Liver (tissue), 9 donors: Measurements from ENCODE around the gene TMEM120B. TPM values are rescaled to one million over a fixed set of nuclear protein-coding genes. Genes with fewer than 3 reads are reported as not detected.
A peak's percentile ranks its signal among the peaks of the same experiment; 100 is the strongest.
"Not testable (repeated sequence)": the region's sequence is repeated elsewhere in the genome, so short reads cannot be mapped to it uniquely, and the experiment has no call there.

ENCODE experiments used
- DNase-seq: peaks from one replicate; pipeline ENCODE4 v3.0.0-alpha.2; 2017; ENCODE audit warnings: low spot score
- H3K27ac ChIP-seq, 2 donors: one replicate each; pipeline ENCODE4 v1.7.0; 2013; ENCODE audit warnings: inconsistent platforms in 2 of 2, low read length in 2 of 2, control low read depth in 1 of 2, low read depth in 1 of 2, mild to moderate bottlenecking in 1 of 2
- H3K27me3 ChIP-seq, 4 donors: one replicate each; pipeline versions ENCODE4 v1.6.1 to v1.7.0; 2013; ENCODE audit warnings: low read length in 3 of 4, inconsistent platforms in 1 of 4, mild to moderate bottlenecking in 1 of 4, moderate library complexity in 1 of 4; ENCODE audit not compliant: control insufficient read depth in 4 of 4, insufficient read depth in 4 of 4
- H3K36me3 ChIP-seq, 4 donors: one replicate each; pipeline versions ENCODE4 v1.6.1 to v1.7.0; 2013; ENCODE audit warnings: low read length in 3 of 4, mild to moderate bottlenecking in 3 of 4, low read depth in 1 of 4, moderate library complexity in 1 of 4; ENCODE audit not compliant: control insufficient read depth in 4 of 4, insufficient read depth in 3 of 4
- H3K4me1 ChIP-seq, 4 donors: one replicate each; pipeline versions ENCODE4 v1.6.1 to v1.7.0; 2013; ENCODE audit warnings: low read length in 3 of 4, mild to moderate bottlenecking in 3 of 4, moderate library complexity in 1 of 4; ENCODE audit not compliant: control insufficient read depth in 4 of 4, insufficient read depth in 4 of 4
- H3K4me3 ChIP-seq, 3 donors: one replicate each; pipeline versions ENCODE4 v1.6.1 to v1.7.0; 2013; ENCODE audit warnings: low read length in 3 of 3, control low read depth in 1 of 3, low read depth in 1 of 3, mild to moderate bottlenecking in 1 of 3
- H3K9ac ChIP-seq, 2 donors: one replicate each; pipeline ENCODE4 v1.7.0; 2013; ENCODE audit warnings: low read length in 2 of 2, mild to moderate bottlenecking in 2 of 2, moderate library complexity in 2 of 2, control low read depth in 1 of 2, low read depth in 1 of 2
- H3K9me3 ChIP-seq, 4 donors: one replicate each; pipeline versions ENCODE4 v1.6.1 to v1.7.0; 2013; ENCODE audit warnings: low read length in 3 of 4; ENCODE audit not compliant: control insufficient read depth in 4 of 4
- ATF3 ChIP-seq: IDR thresholded peaks from 2 replicates; pipeline ENCODE4 v1.6.1; 2016; ENCODE audit warnings: antibody characterized with exemption
- FOXA2 ChIP-seq: IDR thresholded peaks from 2 replicates; pipeline ENCODE4 v1.6.1; 2016; ENCODE audit warnings: antibody characterized with exemption
- GABPA ChIP-seq, 2 donors: IDR thresholded peaks in 1 of 2; conservative IDR thresholded peaks in 1 of 2; 2 replicates each; pipeline ENCODE4 v1.6.1; 2016; ENCODE audit warnings: antibody characterized with exemption in 2 of 2, mild to moderate bottlenecking in 1 of 2, moderate library complexity in 1 of 2
- HNF4A ChIP-seq, 2 donors: conservative IDR thresholded peaks; 2 replicates each; pipeline ENCODE4 v1.6.1; 2016; ENCODE audit warnings: antibody characterized with exemption in 2 of 2, mild to moderate bottlenecking in 2 of 2
- HNF4G ChIP-seq: IDR thresholded peaks from 2 replicates; pipeline ENCODE4 v1.6.1; 2016; ENCODE audit warnings: antibody characterized with exemption
- RAD21 ChIP-seq, 2 donors: IDR thresholded peaks; 2 replicates each; pipeline ENCODE4 v1.6.1; 2016; ENCODE audit warnings: antibody characterized with exemption in 2 of 2, mild to moderate bottlenecking in 2 of 2
- YY1 ChIP-seq: IDR thresholded peaks from 2 replicates; pipeline ENCODE4 v1.6.1; 2016; ENCODE audit warnings: antibody characterized with exemption, mild to moderate bottlenecking
- WGBS: extraction: QIAGEN DNeasy Blood & Tissue Kit; methylation state at CpG from one replicate; pipeline ENCODE4 v1.1.7; 2013; 5-methylcytosine and 5-hydroxymethylcytosine counted together
- polyA plus RNA-seq, 2 donors: library from polyadenylated mRNA; stranded (reverse) in 1 of 2; unstranded in 1 of 2; fragments of 200-250 nt in 1 of 2; fragments of >200 nt in 1 of 2; fragmentation: Nextera tagmentation in 1 of 2; extraction: Ambion mirVana in 1 of 2; gene quantifications; one replicate each; pipeline versions ENCODE4 v1.2.1 to v1.2.3, GENCODE V29; 2013 to 2015
- total RNA-seq, 2 donors: library from RNA; depleted of rRNA; stranded (reverse); fragments of >200 nt; gene quantifications; one replicate each; pipeline ENCODE4 v1.2.3, GENCODE V29; 2014
- TF ChIP-seq, protein P1 (sequence below): fragments of 150-350 bp; IDR thresholded peaks from 2 replicates; pipeline ENCODE4 v1.5.1; 2017; ENCODE audit warnings: improper control_type of control experiment, low read depth, low read length; ENCODE audit not compliant: missing input control
- donor health status: healthy.
- donor health status: healthy.
- donor health status: healthy.
- donor health status: healthy.
- donor health status: healthy.

The TMEM120B gene
- total RNA-seq (1 to 10 TPM; 5.0 to 9.2 TPM), polyA plus RNA-seq (1 to 10 TPM; 1.6 to 1.7 TPM)

DNA sequence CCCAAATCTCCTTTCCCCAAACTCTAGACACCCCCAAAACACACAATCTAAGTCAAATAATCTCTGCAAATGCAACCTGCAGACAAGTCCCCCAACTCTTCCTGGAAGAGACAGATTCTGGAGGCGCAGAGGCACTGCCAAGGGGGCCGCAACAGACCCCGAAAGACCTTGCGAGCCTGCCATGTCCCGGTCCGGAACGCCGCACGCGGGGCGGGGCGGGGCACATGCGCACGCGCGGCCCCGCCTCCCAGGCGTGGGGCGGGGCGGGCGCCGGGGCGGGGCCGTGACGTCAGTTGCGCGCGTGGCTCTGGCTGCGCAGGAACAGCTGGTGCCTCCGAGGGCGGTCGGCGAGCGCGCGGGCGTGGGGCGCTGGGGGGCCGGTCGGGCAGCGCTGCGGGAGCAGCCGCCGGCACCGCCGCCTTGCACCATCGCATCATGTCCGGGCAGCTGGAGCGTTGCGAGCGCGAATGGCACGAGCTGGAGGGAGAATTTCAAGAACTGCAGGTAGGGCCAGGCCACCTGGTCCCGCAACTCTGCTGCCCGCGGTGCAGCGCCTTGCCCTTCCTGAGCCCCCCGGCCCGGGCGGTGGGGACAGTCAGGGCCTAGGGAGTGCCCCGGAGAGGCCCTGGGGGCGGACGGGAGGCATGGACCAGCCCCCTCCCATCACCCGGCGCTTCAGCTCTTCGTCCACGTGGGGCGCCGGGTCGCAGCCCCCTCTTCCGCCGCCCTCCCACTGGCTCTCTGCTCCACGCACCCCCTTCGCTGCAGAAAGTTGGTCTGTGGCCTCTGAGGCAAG is at the start of gene TMEM120B:
TSS of gene TMEM120B (plus strand) at position 292 of the 796 bp plus-strand sequence. CDS start at position 436, 144 bp downstream.
- WGBS: under 1% methylated on average over 74 of the region's 74 CpGs
- peak within 1 kb of the TSS; percentile 79 to 92 (median 80) for H3K4me3 ChIP-seq
- H3K27me3 ChIP-seq: no peaks in the 10 kb centered on the region

GRCh38 chr12:121663610-121663929 is 49.0 kb upstream of the TMEM120B start:
- DNase-seq: no peak
- 80% methylated on average over 3 of the region's 3 CpGs for WGBS
- Histone ChIP-seq H3K9ac (no peak overlapping the region), H3K4me1 (no peaks in the 10 kb centered on the region), H3K36me3 (no peaks in the 10 kb centered on the region), H3K9me3 (no peaks in the 10 kb centered on the region), H3K27me3 (no peaks in the 10 kb centered on the region), H3K27ac (no peak overlapping the region), H3K4me3 (no peak overlapping the region)
- TF ChIP-seq ATF3 (no peak), HNF4A (conservative IDR thresholded peaks at IDR 0.05) (no peak), HNF4G (no peak), GABPA (IDR thresholded peaks at IDR 0.05 in 1 of 2, conservative IDR thresholded peaks at IDR 0.05 in 1 of 2) (no peak), FOXA2 (no peak), RAD21 (IDR thresholded peaks at IDR 0.05) (no peak)

More for the DNA sequence above, at the start of gene TMEM120B:
- peak within 1 kb of the TSS; percentile 80 to 96 for H3K27ac ChIP-seq
- no peaks in the 10 kb centered on the region for H3K36me3 ChIP-seq
- H3K4me1 ChIP-seq: peaks cover 8 to 22% (median 17%) of the 10 kb centered on the region in 4 donors
- no peaks in the 10 kb centered on the region for H3K9me3 ChIP-seq
- peak; percentile 96 for DNase-seq
- peak within 1 kb of the TSS; percentile 70 to 88 for H3K9ac ChIP-seq
- no peak for TF ChIP-seq FOXA2
- TF ChIP-seq YY1: peak; percentile 50

- not testable (repeated sequence) for H3K9me3 ChIP-seq, H3K27me3 ChIP-seq, H3K4me1 ChIP-seq, H3K9ac ChIP-seq, H3K36me3 ChIP-seq, H3K27ac ChIP-seq, H3K4me3 ChIP-seq, DNase-seq
- WGBS: 83% methylated on average over 6 of the region's 6 CpGs
Observed at GRCh38 chr12:121666829-121667228, 45.7 kb upstream of the TMEM120B start.

DNA sequence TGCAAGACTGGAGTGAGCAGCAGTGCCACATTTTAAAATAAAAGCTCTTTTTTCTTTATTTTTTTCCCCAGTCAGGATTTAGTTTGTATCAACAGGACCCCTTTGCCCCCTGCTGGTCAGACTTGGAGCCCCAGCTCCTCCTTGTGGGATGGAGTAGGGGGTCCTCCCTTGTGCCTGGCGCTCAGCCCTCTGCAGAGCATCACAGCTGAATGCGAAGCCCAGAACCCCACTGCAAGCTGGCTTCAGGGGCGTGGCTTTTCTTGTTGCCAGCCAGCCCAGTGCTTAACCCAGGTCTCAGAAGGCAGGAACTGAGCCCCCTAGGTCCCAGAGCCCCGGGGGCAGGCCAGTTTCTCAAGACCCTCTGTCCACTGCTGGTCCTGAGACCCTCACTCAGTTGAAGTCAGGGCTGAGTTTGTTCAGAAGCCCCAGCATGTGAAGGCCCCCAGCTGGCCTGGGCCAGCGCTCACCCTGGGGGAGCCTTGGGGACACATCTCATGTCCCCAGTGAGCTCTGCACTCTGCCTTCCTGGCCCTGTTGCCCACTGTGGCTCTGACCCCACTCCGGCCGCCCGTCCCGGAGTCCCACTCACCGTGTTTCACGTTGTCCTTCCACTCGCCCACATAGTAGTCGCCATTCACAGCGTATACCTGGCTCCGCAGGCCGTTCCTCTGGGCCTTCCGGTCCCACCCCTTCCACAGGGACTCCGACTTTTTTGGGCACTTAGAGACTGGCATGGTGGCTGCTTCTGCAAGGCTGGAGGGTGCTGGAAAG is 43.6 kb upstream of the TMEM120B start:
- Histone ChIP-seq H3K9me3 (no peaks in the 10 kb centered on the region), H3K4me3 (no peak overlapping the region), H3K4me1 (peaks cover 3 to 15% (median 8%) of the 10 kb centered on the region in 4 donors), H3K27ac (no peak overlapping the region), H3K27me3 (no peaks in the 10 kb centered on the region), H3K36me3 (no peaks in the 10 kb centered on the region), H3K9ac (no peak overlapping the region)
- TF ChIP-seq, protein P1, sequence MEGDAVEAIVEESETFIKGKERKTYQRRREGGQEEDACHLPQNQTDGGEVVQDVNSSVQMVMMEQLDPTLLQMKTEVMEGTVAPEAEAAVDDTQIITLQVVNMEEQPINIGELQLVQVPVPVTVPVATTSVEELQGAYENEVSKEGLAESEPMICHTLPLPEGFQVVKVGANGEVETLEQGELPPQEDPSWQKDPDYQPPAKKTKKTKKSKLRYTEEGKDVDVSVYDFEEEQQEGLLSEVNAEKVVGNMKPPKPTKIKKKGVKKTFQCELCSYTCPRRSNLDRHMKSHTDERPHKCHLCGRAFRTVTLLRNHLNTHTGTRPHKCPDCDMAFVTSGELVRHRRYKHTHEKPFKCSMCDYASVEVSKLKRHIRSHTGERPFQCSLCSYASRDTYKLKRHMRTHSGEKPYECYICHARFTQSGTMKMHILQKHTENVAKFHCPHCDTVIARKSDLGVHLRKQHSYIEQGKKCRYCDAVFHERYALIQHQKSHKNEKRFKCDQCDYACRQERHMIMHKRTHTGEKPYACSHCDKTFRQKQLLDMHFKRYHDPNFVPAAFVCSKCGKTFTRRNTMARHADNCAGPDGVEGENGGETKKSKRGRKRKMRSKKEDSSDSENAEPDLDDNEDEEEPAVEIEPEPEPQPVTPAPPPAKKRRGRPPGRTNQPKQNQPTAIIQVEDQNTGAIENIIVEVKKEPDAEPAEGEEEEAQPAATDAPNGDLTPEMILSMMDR: peak; percentile 41
- TF ChIP-seq GABPA (IDR thresholded peaks at IDR 0.05 in 1 of 2, conservative IDR thresholded peaks at IDR 0.05 in 1 of 2) (no peak), RAD21 (IDR thresholded peaks at IDR 0.05) (peak; percentile 52 to 70)
- 85% methylated on average over 18 of the region's 18 CpGs for WGBS
- peak; percentile 41 for DNase-seq
